HG03175 (cell line): Measurements from ENCODE around the gene HMG20B.
"Not testable (repeated sequence)": the region's sequence is repeated elsewhere in the genome, so short reads cannot be mapped to it uniquely, and the experiment has no call there.

Source experiments
- ATAC-seq: cut with Tn5 transposase; IDR thresholded peaks from one replicate; pipeline ENCODE4 v1.9.1; 2021; ENCODE audit warnings: mild to moderate bottlenecking, moderate library complexity; ENCODE audit not compliant: unreplicated experiment

HMG20B gene

DNA sequence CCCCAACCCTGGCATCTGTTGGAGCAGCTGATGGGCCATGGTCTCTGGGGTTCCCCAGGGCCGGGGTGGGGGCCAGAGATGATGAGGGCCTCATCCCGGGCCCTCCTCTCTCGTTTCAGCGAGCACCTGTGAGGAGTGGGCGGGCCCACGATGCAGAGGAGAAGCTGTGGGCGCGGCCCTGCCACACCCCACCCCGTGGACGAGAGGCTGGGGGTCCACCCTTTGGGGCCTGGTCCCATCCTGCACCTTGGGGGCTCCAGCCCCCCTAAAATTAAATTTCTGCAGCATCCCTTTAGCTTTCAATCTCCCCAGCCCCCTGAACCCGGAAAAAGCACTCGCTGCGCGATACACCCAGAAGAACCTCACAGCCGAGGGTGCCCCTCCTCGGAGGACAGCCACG, 5.6 kb downstream of the HMG20B start:
- ATAC-seq = no peak

- ATAC-seq = no peak
These were observed 7.6 kb downstream of the HMG20B start for GRCh38 chr19:3580156-3580934.

- ATAC-seq = not testable (repeated sequence)
These were observed 9.0 kb downstream of the HMG20B start for GRCh38 chr19:3581792-3582191.

- not testable (repeated sequence) for ATAC-seq
These were observed 11.5 kb downstream of the HMG20B start for GRCh38 chr19:3584036-3584802.

- ATAC-seq = no peak
These were observed 12.8 kb downstream of the HMG20B start, which contains the start of gene GIPC3 for GRCh38 chr19:3585301-3586126. TSS of gene GIPC3 (plus strand) at chr19:3585478. CDS start at chr19:3585598, 120 bp downstream.

- no peak for ATAC-seq
These were observed 13.4 kb downstream of the HMG20B start for GRCh38 chr19:3586127-3586626.

DNA sequence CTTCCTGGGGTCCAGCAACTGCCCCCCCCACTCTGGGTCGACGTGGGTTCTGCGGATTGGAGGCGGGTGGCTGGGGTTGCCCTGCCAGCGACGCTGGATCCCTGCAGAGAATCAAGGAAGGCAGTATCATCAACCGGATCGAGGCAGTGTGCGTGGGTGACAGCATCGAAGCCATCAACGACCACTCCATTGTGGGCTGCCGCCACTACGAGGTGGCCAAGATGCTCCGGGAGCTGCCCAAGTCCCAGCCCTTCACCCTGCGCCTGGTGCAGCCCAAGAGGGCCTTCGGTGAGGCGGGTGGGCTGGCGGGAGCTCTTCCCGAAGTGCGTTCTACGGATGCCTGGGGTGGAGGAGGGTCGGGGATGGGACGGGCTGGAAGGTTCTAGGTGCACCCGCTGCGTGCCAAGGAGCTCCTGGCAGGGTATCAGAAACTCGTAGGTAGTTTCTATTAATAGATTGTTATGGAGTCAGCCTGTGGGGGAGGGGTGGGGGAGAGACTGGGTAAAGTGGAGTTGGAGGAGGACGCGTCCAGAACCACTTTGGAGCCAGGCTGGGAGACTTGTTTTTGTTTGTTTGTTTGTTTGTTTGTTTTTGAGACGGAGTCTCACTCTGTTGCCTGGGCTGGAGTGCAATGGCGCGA, 14.1 kb downstream of the HMG20B start:
- ATAC-seq = no peak

DNA sequence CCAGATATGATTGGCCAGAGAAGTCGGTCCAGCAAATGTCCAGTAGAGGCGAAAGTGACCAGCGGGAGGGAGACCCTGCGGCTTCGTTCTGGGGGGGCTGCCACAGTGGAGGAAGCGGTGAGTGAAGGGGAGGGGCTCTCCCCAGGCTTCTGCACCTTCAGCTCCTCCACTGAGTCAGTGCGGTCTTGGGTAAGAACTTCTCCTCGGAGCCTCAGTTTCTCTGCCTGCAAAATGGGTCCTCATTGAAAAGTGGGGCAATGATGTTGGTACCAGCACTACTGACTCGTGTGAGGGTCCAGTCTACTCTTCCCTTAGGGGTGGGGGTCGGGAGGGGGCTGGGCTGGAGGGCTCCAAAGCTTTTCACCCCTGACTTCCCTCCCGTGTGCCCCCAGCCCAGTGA, 16.7 kb downstream of the HMG20B start:
- ATAC-seq = no peak

DNA sequence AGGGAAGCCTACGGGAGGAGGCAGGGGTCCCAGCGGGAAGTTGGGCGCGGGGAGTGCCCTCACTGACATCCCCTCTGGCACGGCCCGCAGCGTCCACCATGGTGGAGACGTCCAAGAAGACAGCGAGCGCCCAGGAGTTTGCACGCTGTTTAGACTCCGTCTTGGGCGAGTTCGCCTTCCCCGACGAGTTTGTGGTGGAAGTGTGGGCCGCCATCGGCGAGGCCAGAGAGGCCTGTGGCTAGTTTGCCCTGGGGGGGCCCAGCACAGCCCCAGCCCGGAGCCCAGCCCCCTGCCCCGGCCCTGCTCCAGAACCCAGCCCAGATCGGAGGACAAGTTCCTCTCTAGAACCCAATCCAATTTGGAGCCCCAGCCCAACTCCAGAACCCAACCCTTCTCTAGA, 17.2 kb downstream of the HMG20B start:
- ATAC-seq = no peak

DNA sequence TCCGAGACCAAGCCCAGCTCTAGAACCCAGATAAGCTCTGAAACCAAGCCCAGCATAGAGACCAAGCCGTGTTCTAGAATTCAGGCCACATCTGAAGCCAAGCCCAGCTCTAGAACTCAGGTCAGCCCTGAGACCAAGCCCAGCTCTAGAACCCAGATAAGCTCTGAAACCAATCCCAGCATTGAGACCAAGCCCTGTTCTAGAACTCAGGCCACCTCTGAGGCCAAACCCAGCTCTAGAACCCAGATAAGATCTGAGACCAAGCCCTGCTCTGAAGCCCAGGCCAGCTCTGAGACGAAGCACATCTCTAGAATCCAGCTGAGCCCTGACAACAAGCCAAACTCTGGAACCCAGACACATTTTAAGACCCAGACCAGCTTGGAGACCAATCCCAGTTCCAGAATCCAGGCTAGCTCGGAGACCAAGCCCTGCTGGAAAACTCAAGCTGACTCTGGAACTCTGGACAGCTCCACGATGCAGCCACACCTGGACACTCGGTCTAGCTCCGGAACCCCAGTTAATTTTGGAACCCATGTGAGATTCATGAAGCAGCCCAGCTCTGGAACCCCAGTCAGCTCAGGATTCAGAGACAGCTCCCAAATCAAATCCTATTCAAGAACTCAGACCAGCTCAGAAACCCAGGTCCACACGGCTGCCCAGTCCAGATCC, 18.4 kb downstream of the HMG20B start:
- no peak for ATAC-seq

- no peak for ATAC-seq
These were observed 19.3 kb downstream of the HMG20B start for GRCh38 chr19:3591876-3592613.

DNA sequence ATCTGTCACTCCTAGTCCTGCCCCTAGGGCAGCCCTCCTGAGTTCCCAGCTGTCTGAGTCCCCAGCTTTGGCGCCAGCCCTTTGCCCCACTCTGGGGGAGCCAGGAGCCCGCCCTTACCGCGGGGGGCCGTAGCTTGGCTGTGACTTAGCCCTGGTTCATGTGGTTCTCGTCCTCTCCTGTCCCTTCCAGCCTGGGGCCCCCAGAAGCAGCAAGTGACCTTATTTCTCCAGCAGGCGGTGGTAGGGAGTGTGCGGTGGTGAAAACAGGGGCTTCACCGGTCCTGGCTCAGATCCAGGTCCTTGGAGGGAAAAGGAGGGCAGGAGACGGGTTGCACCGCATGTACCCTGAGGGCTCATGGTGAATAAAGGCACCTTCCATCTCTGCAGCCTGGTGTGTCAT, 20.4 kb downstream of the HMG20B start:
- no peak for ATAC-seq

- ATAC-seq = no peak
These were observed 22.8 kb downstream of the HMG20B start for GRCh38 chr19:3595521-3596061.

DNA sequence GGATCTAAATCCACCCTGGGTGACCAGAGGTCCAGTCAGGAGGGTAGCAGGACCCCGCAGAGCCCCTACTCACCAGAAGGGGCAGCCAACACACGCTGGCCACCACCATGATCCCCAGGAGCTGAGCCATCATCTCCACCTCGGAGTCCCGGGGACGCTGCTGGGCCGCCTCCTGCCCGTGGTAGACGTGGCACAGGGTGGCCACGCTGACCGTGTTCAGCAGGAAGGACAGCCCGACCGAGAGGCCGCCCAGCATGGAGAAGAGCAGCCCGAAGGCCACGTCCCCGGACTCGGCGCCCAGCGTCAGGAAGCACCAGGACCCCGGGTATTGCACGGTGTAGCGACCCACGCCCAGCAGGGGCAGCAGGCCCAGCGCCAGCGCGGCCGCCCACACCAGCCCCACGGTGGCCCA, 27.0 kb downstream of the HMG20B start:
- ATAC-seq = no peak

DNA sequence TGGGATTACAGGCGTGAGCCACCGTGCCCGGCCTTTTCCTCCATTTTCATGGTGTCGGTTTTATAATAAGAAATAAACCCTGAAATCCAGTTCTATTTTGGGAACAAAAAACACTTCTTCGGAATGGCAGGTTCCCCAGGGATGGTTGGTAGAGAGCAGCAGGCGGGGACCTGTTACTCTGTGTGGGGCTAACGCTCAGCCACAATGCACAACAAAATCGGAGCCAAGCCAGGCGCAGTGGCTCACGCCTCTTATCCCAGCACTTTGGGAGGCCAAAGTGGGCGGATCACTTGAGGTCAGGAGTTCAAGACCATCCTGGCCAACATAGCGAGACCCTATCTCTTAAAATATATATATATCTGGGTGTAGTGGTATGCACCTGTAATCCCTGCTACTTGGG, 28.3 kb downstream of the HMG20B start:
- ATAC-seq = no peak

DNA sequence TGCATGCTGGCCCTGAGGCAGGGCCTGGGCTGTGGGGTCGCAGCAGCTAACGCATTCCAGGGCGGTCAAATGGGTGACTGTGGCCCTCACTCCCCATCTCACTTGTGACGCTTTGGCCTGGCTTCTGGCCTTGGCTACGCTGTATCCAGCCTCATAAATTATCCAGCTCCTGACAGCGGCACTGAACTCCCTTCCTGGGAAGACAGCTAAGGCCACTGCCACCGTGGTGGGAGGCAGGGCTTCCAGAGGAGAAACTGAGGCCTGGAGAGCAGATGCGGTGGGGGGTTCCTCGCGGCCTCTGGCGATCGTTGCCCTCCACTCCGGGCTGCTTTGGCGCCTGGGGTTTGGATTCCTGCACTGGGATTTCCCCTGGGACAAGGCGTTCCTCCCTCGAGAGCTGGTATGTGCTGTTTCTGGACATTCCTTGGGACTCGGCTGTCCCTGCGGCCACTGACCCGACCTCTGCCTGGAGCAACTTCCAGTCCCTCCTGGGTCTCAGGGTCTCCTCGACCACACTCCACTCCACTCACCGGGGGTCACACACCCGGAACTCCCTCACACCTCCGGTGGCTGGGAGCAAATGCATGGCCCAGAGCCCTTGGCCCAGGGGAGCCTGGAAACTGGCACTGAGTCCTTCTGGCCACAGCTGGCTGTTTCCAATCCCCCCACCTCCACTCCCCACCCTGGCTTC, 30.5 kb downstream of the HMG20B start:
- ATAC-seq = no peak

GRCh38 chr19:3604227-3604986, 31.7 kb downstream of the HMG20B start:
- ATAC-seq = no peak

GRCh38 chr19:3604987-3605343, 32.2 kb downstream of the HMG20B start:
- no peak for ATAC-seq
